ENCODE measurements around the gene FCER1G.

- TF ChIP-seq, protein P1, sequence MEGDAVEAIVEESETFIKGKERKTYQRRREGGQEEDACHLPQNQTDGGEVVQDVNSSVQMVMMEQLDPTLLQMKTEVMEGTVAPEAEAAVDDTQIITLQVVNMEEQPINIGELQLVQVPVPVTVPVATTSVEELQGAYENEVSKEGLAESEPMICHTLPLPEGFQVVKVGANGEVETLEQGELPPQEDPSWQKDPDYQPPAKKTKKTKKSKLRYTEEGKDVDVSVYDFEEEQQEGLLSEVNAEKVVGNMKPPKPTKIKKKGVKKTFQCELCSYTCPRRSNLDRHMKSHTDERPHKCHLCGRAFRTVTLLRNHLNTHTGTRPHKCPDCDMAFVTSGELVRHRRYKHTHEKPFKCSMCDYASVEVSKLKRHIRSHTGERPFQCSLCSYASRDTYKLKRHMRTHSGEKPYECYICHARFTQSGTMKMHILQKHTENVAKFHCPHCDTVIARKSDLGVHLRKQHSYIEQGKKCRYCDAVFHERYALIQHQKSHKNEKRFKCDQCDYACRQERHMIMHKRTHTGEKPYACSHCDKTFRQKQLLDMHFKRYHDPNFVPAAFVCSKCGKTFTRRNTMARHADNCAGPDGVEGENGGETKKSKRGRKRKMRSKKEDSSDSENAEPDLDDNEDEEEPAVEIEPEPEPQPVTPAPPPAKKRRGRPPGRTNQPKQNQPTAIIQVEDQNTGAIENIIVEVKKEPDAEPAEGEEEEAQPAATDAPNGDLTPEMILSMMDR (IDR thresholded peaks at IDR 0.05; ENCODE audit: control extremely low read depth in 1 of 3, insufficient read depth in 1 of 3, low read depth in 1 of 3, low read length in 3 of 3), result no peak
- no peak for TF ChIP-seq EZH2 (IDR thresholded peaks at IDR 0.05; ENCODE audit: low read depth, low read length, severe bottlenecking)
- TF ChIP-seq, protein P2, sequence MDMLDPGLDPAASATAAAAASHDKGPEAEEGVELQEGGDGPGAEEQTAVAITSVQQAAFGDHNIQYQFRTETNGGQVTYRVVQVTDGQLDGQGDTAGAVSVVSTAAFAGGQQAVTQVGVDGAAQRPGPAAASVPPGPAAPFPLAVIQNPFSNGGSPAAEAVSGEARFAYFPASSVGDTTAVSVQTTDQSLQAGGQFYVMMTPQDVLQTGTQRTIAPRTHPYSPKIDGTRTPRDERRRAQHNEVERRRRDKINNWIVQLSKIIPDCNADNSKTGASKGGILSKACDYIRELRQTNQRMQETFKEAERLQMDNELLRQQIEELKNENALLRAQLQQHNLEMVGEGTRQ (IDR thresholded peaks at IDR 0.05; ENCODE audit: low read length), result no peak
- TF ChIP-seq CHD2 (IDR thresholded peaks at IDR 0.05; ENCODE audit: low read length), result no peak
These were observed 13.9 kb upstream of the FCER1G start for GRCh38 chr1:161200992-161201835.
